IMR-90 (cell line): ENCODE measurements around the gene MRGPRE. TPM values are rescaled to one million over a fixed set of nuclear protein-coding genes. Genes with fewer than 3 reads are reported as not detected.
A peak's percentile ranks its signal among the peaks of the same experiment; 100 is the strongest.

Experiments used
- ATAC-seq: fragments of 200-7000 bp; cut with Tn5 transposase; 2 replicates; pipeline ENCODE4 v1.9.1; 2020; ENCODE audit warnings: low read depth, mild to moderate bottlenecking, moderate library complexity
- BruUV-seq: library from RNA; stranded (reverse); fragments of 400-500 nt; replicated peaks from 2 replicates; lab custom pipeline; 2021; lab: Mats Ljungman, UMichigan
- CTCF ChIA-PET: fragments of 300-600 bp; formaldehyde crosslinking; extraction: SDS; loops from one replicate; lab custom pipeline; 2021; ENCODE audit warnings: antibody characterized with exemption; lab: Yijun Ruan, JAX
- POLR2A ChIA-PET: fragments of 300-600 bp; sonication (Branson Sonifier 250); formaldehyde crosslinking; loops from one replicate; lab custom pipeline; 2022; ENCODE audit warnings: antibody characterized with exemption; ENCODE audit not compliant: unreplicated experiment; lab: Charles Lee
- DNase-seq: peaks from one replicate; pipeline ENCODE4 v3.0.0; 2013
- H2AFZ ChIP-seq: replicated peaks from 2 replicates; pipeline ENCODE3; 2013; ENCODE audit warnings: low read length, mild to moderate bottlenecking; ENCODE audit not compliant: poor library complexity
- H2AK5ac ChIP-seq: 2 replicates; pipeline ENCODE4 v1.6.1; 2013; ENCODE audit warnings: low read depth, low read length, inconsistent platforms
- H2AK9ac ChIP-seq: replicated peaks from 2 replicates; pipeline ENCODE3; 2013; ENCODE audit warnings: mild to moderate bottlenecking, low read depth, low read length, moderate library complexity; ENCODE audit not compliant: poor library complexity
- H2BK120ac ChIP-seq: 2 replicates; pipeline ENCODE4 v1.6.1; 2013; ENCODE audit warnings: low read depth, low read length, inconsistent platforms
- H2BK15ac ChIP-seq: 3 replicates; pipeline ENCODE4 v1.6.1; 2013; ENCODE audit warnings: low read depth, low read length, inconsistent platforms
- H2BK20ac ChIP-seq: 2 replicates; pipeline ENCODE4 v1.6.1; 2013; ENCODE audit warnings: low read depth, mild to moderate bottlenecking, inconsistent platforms, low read length, moderate library complexity
- H2BK5ac ChIP-seq: 2 replicates; pipeline ENCODE4 v1.6.1; 2013; ENCODE audit warnings: mild to moderate bottlenecking, low read depth, low read length, inconsistent platforms; ENCODE audit not compliant: poor library complexity, severe bottlenecking
- H3K14ac ChIP-seq: replicated peaks from 2 replicates; pipeline ENCODE4 v1.6.1; 2013; ENCODE audit warnings: low read depth, low read length, inconsistent platforms
- H3K18ac ChIP-seq: 2 replicates; pipeline ENCODE4 v1.6.1; 2013; ENCODE audit warnings: low read depth, low read length, control low read depth
- H3K23ac ChIP-seq: 2 replicates; pipeline ENCODE4 v1.6.1; 2013; ENCODE audit warnings: low read depth, low read length, inconsistent platforms
- H3K27ac ChIP-seq: 2 replicates; pipeline ENCODE4 v1.5.1; 2013; ENCODE audit warnings: mild to moderate bottlenecking, control low read depth, low read length; ENCODE audit not compliant: insufficient read depth
- H3K27me3 ChIP-seq: 2 replicates; pipeline ENCODE4 v1.6.1; 2013; ENCODE audit warnings: low read length; ENCODE audit not compliant: control insufficient read depth, insufficient read depth
- H3K36me3 ChIP-seq: 2 replicates; pipeline ENCODE4 v1.6.1; 2013; ENCODE audit warnings: low read length, mixed read lengths; ENCODE audit not compliant: control insufficient read depth, insufficient read depth
- H3K4ac ChIP-seq: 2 replicates; pipeline ENCODE4 v1.6.1; 2013; ENCODE audit warnings: low read depth, low read length, inconsistent platforms
- H3K4me1 ChIP-seq: 2 replicates; pipeline ENCODE4 v1.6.1; 2013; ENCODE audit warnings: low read length, mixed read lengths; ENCODE audit not compliant: control insufficient read depth, insufficient read depth
- H3K4me2 ChIP-seq: 2 replicates; pipeline ENCODE4 v1.6.1; 2013; ENCODE audit warnings: low read depth, mild to moderate bottlenecking, control low read depth, low read length, moderate library complexity
- H3K4me3 ChIP-seq: 2 replicates; pipeline ENCODE4 v1.5.1; 2013; ENCODE audit warnings: low read depth, mild to moderate bottlenecking, control low read depth, low read length, moderate library complexity; ENCODE audit not compliant: insufficient read depth
- H3K56ac ChIP-seq: 2 replicates; pipeline ENCODE4 v1.6.1; 2013; ENCODE audit warnings: low read length, inconsistent platforms; ENCODE audit not compliant: insufficient read depth; ENCODE audit errors: extremely low read depth
- H3K79me1 ChIP-seq, 2 experiments: 2 replicates each; pipeline ENCODE4 v1.6.1; 2013; ENCODE audit warnings: low read length in 2 of 2, inconsistent platforms in 1 of 2, low read depth in 1 of 2
- H3K9ac ChIP-seq: 2 replicates; pipeline ENCODE4 v1.6.1; 2013; ENCODE audit warnings: low read depth, low read length, control low read depth
- H3K9me1 ChIP-seq: 2 replicates; pipeline ENCODE4 v1.6.1; 2013; ENCODE audit warnings: low read length, inconsistent platforms; ENCODE audit not compliant: insufficient read depth
- H3K9me3 ChIP-seq: 2 replicates; pipeline ENCODE4 v1.6.1; 2013; ENCODE audit warnings: low read length; ENCODE audit not compliant: control insufficient read depth, insufficient read depth
- H4K20me1 ChIP-seq: 2 replicates; pipeline ENCODE4 v1.6.1; 2013; ENCODE audit warnings: low read length, inconsistent platforms; ENCODE audit not compliant: insufficient read depth
- H4K5ac ChIP-seq: 2 replicates; pipeline ENCODE4 v1.6.1; 2013; ENCODE audit warnings: mild to moderate bottlenecking, low read depth, low read length, control low read depth
- H4K8ac ChIP-seq, 2 experiments: 2 replicates each; pipeline ENCODE4 v1.6.1; 2013; ENCODE audit warnings: low read depth in 2 of 2, low read length in 2 of 2, control low read depth in 1 of 2, inconsistent platforms in 1 of 2
- H4K91ac ChIP-seq: 2 replicates; pipeline ENCODE4 v1.6.1; 2013; ENCODE audit warnings: low read depth, low read length, inconsistent platforms; ENCODE audit not compliant: insufficient read depth
- BHLHE40 ChIP-seq: fragments of 150-350 bp; IDR thresholded peaks from 2 replicates; pipeline ENCODE4 v1.6.1; 2016; ENCODE audit warnings: mild to moderate bottlenecking, low read depth, low read length
- CEBPB ChIP-seq: IDR thresholded peaks from 2 replicates; pipeline ENCODE4 v1.6.1; 2012; ENCODE audit warnings: low read depth, low read length, improper control_type of control experiment
- CHD1 ChIP-seq: IDR thresholded peaks from 2 replicates; pipeline ENCODE4 v1.6.1; 2012; ENCODE audit warnings: low read depth, low read length, improper control_type of control experiment
- CTCF ChIP-seq: conservative IDR thresholded peaks from 2 replicates; pipeline ENCODE4 v1.5.1; 2012; ENCODE audit warnings: mild to moderate bottlenecking, low read depth, low read length, improper control_type of control experiment
- ELK1 ChIP-seq: fragments of 150-350 bp; IDR thresholded peaks from 2 replicates; pipeline ENCODE4 v1.6.1; 2016; ENCODE audit warnings: low read depth, mild to moderate bottlenecking, low read length, moderate library complexity, borderline replicate concordance
- FOS ChIP-seq: fragments of 150-350 bp; IDR thresholded peaks from 2 replicates; pipeline ENCODE4 v1.6.1; 2016; ENCODE audit warnings: low read depth, low read length
- MAFK ChIP-seq: IDR thresholded peaks from 2 replicates; pipeline ENCODE4 v1.6.1; 2012; ENCODE audit warnings: low read depth, low read length, improper control_type of control experiment
- MAZ ChIP-seq: IDR thresholded peaks from 2 replicates; pipeline ENCODE4 v1.6.1; 2012; ENCODE audit warnings: low read depth, mild to moderate bottlenecking, low read length, improper control_type of control experiment, moderate library complexity, borderline replicate concordance
- MXI1 ChIP-seq: IDR thresholded peaks from 2 replicates; pipeline ENCODE4 v1.6.1; 2012; ENCODE audit warnings: low read depth, mild to moderate bottlenecking, low read length, moderate library complexity, borderline replicate concordance
- NFE2L2 ChIP-seq: fragments of 150-350 bp; IDR thresholded peaks from 2 replicates; pipeline ENCODE4 v1.6.1; 2016; ENCODE audit warnings: low read depth, mild to moderate bottlenecking, low read length
- POLR2A ChIP-seq: IDR thresholded peaks from 2 replicates; pipeline ENCODE4 v1.6.1; 2012; ENCODE audit warnings: mild to moderate bottlenecking, low read depth, low read length
- RAD21 ChIP-seq: IDR thresholded peaks from 2 replicates; pipeline ENCODE4 v1.6.1; 2012; ENCODE audit warnings: low read length, improper control_type of control experiment
- RCOR1 ChIP-seq: IDR thresholded peaks from 2 replicates; pipeline ENCODE4 v1.6.1; 2012; ENCODE audit warnings: mild to moderate bottlenecking, low read length, improper control_type of control experiment; ENCODE audit not compliant: insufficient replicate concordance
- RFX5 ChIP-seq: IDR thresholded peaks from 2 replicates; pipeline ENCODE4 v1.8.0; 2012; ENCODE audit warnings: low read depth, mild to moderate bottlenecking, low read length, moderate library complexity
- SMC3 ChIP-seq: fragments of 150-350 bp; IDR thresholded peaks from 2 replicates; pipeline ENCODE4 v1.6.1; 2016; ENCODE audit warnings: low read depth, mild to moderate bottlenecking, antibody characterized with exemption, low read length, moderate library complexity
- WGBS, 2 experiments: methylation state at CpG; one replicate each; pipeline versions ENCODE4 v1.1.5 to v1.1.7; 2013; ENCODE audit warnings: missing lambda C conversion rate in 2 of 2; ENCODE audit not compliant: insufficient read length in 1 of 2; ENCODE audit errors: extremely low coverage in 2 of 2; 5-methylcytosine and 5-hydroxymethylcytosine counted together
- dilution Hi-C: fragments of 300-500 bp; cut with HindIII; formaldehyde crosslinking; loops from one replicate; pipeline ENCODE4 v1.14.3; 2018; ENCODE audit warnings: low sequenced_read_pairs; ENCODE audit not compliant: unreplicated experiment
- in situ Hi-C: fragments of 300-500 bp; cut with MboI; formaldehyde crosslinking; loops from 3 replicates; pipeline ENCODE4 v1.14.3; 2019; ENCODE audit warnings: low sequenced_read_pairs, inconsistent platforms, mixed read lengths
- intact Hi-C: fragments of 100-400 bp; cut with micrococcal nuclease; formaldehyde crosslinking; loops from 2 replicates; pipeline ENCODE4 v1.10.0; 2022
- polyA plus RNA-seq, 3 experiments: library from polyadenylated mRNA; depleted of rRNA; stranded (reverse); fragments of >200 nt; gene quantifications; 2 replicates each; pipeline ENCODE4 v1.2.3, GENCODE V29; 2012; ENCODE audit warnings: low replicate concordance in 1 of 3
- total RNA-seq: library from RNA; depleted of rRNA; stranded (reverse); fragments of >200 nt; gene quantifications from 2 replicates; pipeline ENCODE4 v1.2.3, GENCODE V29; 2012
- TF ChIP-seq, protein P1 (sequence below): fragments of 150-350 bp; IDR thresholded peaks from 2 replicates; pipeline ENCODE4 v1.6.1; 2017; ENCODE audit warnings: mild to moderate bottlenecking, antibody characterized with exemption, low read length, low read depth

The MRGPRE gene
- total and polyA plus RNA-seq, 2 of the 4 experiments (the other 2 are of a cell fraction) = not detected

DNA sequence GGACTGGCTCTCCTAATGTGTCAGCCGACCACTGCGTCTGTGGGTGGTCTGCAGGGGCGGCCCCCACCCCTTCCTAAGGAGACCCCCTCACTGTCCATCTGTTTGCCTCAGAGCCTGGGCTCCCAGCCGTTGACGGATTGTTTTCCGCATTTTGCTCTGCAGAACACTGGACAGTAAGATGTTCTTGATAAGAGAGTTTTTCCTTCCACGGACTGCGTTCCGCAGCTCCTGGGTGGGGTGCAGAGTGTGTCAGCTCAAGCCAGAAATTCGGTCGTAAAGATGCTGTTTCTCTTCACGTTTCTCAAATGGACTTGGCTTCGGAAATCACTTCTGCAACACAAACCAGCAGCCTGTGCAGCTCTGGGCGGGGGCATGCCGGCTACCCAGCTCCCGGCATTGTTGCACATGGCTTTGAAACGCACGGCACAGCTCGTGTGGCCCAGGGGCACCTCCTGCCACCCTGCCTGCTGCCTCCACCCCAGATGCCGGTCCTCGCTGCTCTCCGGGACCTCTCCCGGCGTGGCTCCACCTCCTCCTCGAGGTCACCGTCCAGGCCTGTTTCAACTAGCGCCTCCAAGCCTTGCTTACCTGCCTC is 10.7 kb downstream of the MRGPRE start:
- Histone ChIP-seq H2BK5ac (no peak overlapping the region), H4K8ac (no peak overlapping the region), H2AK5ac (no peak overlapping the region), H4K20me1 (no peaks in the 10 kb centered on the region), H3K14ac (no peak overlapping the region), H3K36me3 (no peaks in the 10 kb centered on the region), H4K91ac (no peak overlapping the region), H3K9me1 (no peaks in the 10 kb centered on the region), H3K27ac (no peak overlapping the region), H2BK15ac (no peak overlapping the region), H3K79me1 (no peaks in the 10 kb centered on the region), H3K18ac (no peak overlapping the region), H4K5ac (no peak overlapping the region), H2BK120ac (no peak overlapping the region), H3K23ac (no peak overlapping the region), H3K4me2 (no peak overlapping the region), H3K9me3 (no peaks in the 10 kb centered on the region), H2AK9ac (no peak overlapping the region), H2AFZ (peak overlapping the region; percentile 14), H3K9ac (no peak overlapping the region), H3K4me1 (no peaks in the 10 kb centered on the region), H2BK20ac (no peak overlapping the region), H3K4ac (no peak overlapping the region), H3K56ac (no peak overlapping the region), H3K27me3 (peaks cover 72% of the 10 kb centered on the region), H3K4me3 (no peak overlapping the region)
- intact Hi-C loops (no loop called here), in situ Hi-C loops (no loop called here), dilution Hi-C loops (no loop called here)
- ChIA-PET POLR2A (no interaction called here), CTCF (no interaction called here)
- DNase-seq (no peak), ATAC-seq (no peak)
- TF ChIP-seq MAZ (no peak), MAFK (no peak), CTCF (no peak), NFE2L2 (no peak), BHLHE40 (no peak), POLR2A (no peak), RCOR1 (no peak), CHD1 (no peak), SMC3 (no peak), RAD21 (no peak), FOS (no peak), CEBPB (no peak), ELK1 (no peak), MXI1 (no peak), RFX5 (no peak)
- TF ChIP-seq, protein P1, sequence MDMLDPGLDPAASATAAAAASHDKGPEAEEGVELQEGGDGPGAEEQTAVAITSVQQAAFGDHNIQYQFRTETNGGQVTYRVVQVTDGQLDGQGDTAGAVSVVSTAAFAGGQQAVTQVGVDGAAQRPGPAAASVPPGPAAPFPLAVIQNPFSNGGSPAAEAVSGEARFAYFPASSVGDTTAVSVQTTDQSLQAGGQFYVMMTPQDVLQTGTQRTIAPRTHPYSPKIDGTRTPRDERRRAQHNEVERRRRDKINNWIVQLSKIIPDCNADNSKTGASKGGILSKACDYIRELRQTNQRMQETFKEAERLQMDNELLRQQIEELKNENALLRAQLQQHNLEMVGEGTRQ = no peak
- WGBS, 2 experiments = 56% methylated on average over 18 of the region's 27 CpGs; no CpG with 5 or more reads in 1 of the 2 experiments
- BruUV-seq = no TSS peak
